Activated CD4-positive, alpha-beta T cell treated with anti-CD3 and anti-CD28 coated beads for 1 hour (primary cell): ENCODE measurements around the gene ZNF777.
"Not testable (repeated sequence)": the region's sequence is repeated elsewhere in the genome, so short reads cannot be mapped to it uniquely, and the experiment has no call there.

Experiments used
- DNase-seq: peaks from one replicate; pipeline ENCODE4 v3.0.0-alpha.2; 2020

Gene ZNF777

DNA sequence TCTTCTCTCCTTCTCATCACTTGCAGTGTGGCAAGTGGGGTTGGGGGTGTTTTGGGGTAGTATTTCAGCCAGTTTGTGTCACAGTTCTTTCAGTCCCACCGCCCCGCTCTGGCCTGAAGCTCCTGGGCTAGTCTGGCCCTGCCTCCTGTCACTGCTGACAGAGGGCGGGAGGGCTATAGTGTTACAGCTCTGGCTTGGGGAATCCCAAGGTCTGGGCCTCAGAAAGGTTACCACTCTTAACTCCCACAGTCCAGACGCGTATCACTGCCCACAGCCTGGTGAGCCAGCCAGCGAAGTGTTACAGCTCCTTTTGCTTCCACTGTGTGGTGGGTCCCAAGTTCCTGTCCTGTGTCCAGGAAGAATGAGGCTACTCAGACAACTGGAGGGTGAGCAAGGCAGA, 56.0 kb downstream of the ZNF777 start:
- DNase-seq = no peak

DNA sequence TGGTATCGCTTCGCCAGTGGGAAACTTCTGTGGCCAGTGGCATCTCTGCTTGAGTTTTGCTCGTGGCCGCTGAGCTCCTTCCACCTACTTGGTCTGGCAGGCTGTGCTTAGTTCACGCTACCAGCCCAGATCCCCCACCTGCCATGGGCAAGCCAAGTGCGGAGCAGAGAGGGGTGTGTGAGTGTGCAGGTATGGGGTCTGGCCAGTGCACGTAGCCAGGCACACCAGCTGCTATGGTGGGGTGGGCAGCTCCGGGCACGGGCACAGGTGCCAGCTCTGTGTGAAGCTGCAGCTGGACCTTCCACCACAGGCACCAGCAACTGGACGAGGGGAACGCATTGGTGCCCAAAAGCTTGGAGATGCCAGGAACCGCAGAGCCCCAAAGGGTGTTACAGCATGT, 56.5 kb downstream of the ZNF777 start:
- no peak for DNase-seq

GRCh38 chr7:149398195-149398820, 62.6 kb downstream of the ZNF777 start:
- DNase-seq = no peak

DNA sequence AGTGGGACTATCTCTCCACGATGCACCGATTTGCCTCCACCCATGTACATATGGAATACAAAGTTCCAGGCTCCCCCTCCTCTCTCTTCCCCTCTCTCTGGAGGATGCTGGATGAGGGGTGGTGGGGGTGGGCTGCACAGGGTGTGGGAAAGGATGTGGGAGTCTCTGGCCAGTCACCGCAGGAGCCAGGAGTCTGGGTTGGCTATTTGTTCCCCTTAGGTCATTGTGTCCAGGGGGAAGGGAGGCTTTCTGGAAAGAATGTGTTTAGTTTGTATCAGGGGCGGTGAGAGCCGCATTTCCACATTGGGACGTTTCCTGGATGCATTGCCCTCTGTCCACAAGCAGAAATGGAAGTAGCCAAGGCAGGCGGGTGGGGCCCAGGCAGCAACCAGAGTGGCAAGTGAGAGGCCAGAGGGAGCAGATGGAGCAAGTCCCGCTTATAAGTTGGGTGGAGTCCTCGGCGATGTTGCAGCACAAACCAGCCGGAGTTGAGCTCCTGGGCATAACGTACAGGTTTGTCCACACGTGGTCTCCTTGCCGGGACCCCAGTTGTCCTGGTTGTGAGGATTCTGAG, 63.3 kb downstream of the ZNF777 start:
- no peak for DNase-seq

DNA sequence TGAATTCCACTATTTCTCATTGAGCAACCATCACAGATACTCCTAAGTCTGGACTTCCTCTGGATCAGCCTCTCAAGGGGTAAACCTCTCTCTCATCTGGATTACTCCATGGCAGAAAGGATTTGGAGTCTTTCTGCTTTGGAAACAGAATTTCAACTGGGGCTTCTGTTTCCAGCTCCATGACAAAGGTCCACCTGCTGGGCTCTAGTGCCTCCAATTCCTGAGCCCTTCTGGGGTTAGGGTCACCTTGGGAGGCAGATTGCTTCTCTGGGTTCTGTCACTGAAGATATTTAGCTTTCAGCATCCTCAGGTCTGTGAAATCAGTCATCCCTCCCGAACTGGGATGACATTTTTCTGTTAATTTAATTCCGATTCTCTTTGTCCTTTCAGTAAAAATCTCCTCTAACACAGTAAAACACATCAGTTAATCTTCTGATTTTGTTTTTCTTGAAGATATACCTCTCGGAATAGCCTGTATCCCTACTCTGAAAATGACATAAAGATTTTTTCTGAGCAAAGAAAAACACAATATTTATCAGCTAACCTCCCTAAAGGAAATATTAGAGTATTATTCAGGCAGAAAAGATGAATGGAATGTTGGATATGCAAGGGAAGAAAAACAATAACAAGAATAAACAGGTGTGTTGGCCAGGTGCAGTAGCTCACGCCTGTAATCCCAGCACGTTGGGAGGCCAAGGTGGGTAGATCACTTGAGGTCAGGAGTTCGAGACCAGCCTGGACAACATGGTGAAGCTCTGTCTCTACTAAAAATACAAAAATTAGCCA, 72.1 kb downstream of the ZNF777 start:
- not testable (repeated sequence) for DNase-seq

DNA sequence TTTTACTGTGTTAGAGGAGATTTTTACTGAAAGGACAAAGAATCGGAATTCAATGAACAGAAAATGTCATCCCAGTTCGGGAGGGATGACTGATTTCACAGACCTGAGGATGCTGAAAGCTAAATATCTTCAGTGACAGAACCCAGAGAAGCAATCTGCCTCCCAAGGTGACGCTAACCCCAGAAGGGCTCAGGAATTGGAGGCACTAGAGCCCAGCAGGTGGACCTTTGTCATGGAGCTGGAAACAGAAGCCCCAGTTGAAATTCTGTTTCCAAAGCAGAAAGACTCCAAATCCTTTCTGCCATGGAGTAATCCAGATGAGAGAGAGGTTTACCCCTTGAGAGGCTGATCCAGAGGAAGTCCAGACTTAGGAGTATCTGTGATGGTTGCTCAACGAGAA, 74.3 kb downstream of the ZNF777 start:
- not testable (repeated sequence) for DNase-seq

DNA sequence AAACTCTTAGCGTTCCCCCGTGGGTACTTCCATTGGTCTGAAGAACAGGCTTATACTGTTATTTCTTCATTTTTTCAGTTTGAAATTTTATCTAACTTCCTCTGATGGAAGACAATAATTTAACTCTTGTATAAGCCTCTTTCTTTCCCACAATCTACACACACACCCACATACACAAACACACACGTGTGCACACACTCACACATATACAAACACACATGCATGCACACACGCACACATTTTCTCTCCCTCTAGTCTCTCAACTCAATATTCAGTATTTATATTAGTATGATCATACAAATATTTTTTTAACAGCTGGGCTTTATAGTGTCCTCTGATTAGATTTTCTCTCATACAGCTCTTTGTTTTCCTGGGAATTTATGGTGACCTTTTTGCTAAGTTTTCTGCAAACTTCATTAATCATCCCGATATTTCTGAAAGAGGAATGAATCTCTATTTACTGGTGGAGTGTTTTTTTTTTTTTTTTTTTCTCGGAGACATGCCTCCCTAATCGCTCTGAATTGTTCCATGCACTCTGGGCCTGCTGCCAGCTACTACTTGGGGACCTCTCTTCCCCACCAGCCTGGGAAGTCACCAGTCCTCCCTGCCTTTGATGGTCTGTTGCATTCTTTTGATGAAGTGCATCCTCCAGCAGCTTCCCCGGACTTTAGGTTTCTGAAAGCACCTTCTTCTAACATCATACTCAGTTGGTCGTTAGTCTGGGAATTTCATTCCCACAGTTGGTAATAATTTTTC, 75.5 kb downstream of the ZNF777 start:
- no peak for DNase-seq
